Diencephalon (tissue), 1 donor: ENCODE results near the gene NINJ2. TPM values are rescaled to one million over a fixed set of nuclear protein-coding genes. Genes with fewer than 3 reads are reported as not detected.

Experiments
- small RNA-seq: library from RNA; depleted of rRNA; stranded (forward); fragments of <200 nt; gene quantifications from one replicate; pipeline ENCODE3, GENCODE V24; 2014
- total RNA-seq: library from RNA; depleted of rRNA; stranded (reverse); fragments of >200 nt; gene quantifications from one replicate; pipeline ENCODE4 v1.2.3, GENCODE V29; 2014

The NINJ2 gene
- 1.8 TPM for total RNA-seq

DNA sequence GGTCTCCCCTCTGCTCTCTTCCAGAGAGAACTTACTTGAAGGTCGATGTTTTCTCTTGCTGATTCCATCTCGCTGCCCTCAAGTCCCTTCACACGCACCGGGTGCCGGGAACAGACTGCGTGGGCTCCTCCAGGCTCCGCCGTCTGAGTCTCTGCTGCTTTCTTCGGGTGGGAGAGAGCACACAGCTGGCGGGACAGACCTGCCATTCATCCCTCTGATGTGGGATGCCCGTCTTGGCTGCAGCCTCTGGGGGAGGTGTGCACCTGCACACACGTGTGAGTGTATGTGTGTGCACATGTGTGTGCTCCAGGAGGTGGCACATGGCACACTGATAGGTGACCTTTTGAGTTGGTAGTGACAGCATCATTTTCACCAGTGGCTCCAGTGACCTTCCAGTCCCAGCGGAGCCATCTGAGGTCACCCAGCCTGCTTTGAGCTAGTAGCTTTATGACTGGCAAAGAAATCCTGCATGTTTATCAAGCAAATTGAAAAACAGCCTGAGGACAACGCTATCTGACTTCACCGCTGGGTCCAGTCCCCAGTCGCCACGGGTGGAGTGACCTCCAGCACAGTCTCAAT, at the start of gene NINJ2:
Gene NINJ2 (minus strand): TSS at position 153 of the 579 bp plus-strand sequence. CDS start 85 bp downstream, at position 68.

Small RNA genes within 50 kb of the gene (small RNA-seq; reads per million reads assigned to genes)
- not detected for gene RNU7-103P

Other genes starting within 250 kb of the NINJ2 start
- 3.0 TPM for gene B4GALNT3, start 203.5 kb downstream of the NINJ2 start, total RNA-seq
- 91.1 TPM for gene WNK1, start 89.1 kb upstream of the NINJ2 start, total RNA-seq